H1 (cell line): ENCODE measurements around the gene LEFTY1.

Source experiments
- BACH1 ChIP-seq: IDR thresholded peaks from 2 replicates; pipeline ENCODE4 v1.6.1; 2012; ENCODE audit warnings: low read length, improper control_type of control experiment
- CEBPB ChIP-seq: IDR thresholded peaks from 2 replicates; pipeline ENCODE4 v1.6.1; 2012; ENCODE audit warnings: low read depth, low read length
- POLR2AphosphoS5 ChIP-seq: IDR thresholded peaks from 2 replicates; pipeline ENCODE4 v1.6.1; 2011; ENCODE audit warnings: low read depth, low read length
- ZNF274 ChIP-seq: IDR thresholded peaks from 2 replicates; pipeline ENCODE4 v1.7.0; 2012; ENCODE audit warnings: low read length, borderline replicate concordance; ENCODE audit errors: extremely low read depth
- TF ChIP-seq, protein P1 (sequence below), 3 experiments: IDR thresholded peaks; 1 replicate in 2 of 3; 2 replicates in 1 of 3; pipeline versions ENCODE4 v1.5.1 to v1.6.1; 2011; ENCODE audit warnings: low read length in 3 of 3, mild to moderate bottlenecking in 3 of 3, inconsistent platforms in 2 of 3, low read depth in 1 of 3, moderate library complexity in 1 of 3; ENCODE audit not compliant: insufficient read depth in 1 of 3; ENCODE audit errors: control extremely low read depth in 1 of 3
- TF ChIP-seq, protein P2 (sequence below): IDR thresholded peaks from 2 replicates; pipeline ENCODE4 v1.6.1; 2012; ENCODE audit warnings: inconsistent platforms
- TF ChIP-seq, protein P3 (sequence below): IDR thresholded peaks from 2 replicates; pipeline ENCODE4 v1.6.1; 2011; ENCODE audit warnings: low read depth, mild to moderate bottlenecking, low read length; ENCODE audit not compliant: insufficient read depth

DNA sequence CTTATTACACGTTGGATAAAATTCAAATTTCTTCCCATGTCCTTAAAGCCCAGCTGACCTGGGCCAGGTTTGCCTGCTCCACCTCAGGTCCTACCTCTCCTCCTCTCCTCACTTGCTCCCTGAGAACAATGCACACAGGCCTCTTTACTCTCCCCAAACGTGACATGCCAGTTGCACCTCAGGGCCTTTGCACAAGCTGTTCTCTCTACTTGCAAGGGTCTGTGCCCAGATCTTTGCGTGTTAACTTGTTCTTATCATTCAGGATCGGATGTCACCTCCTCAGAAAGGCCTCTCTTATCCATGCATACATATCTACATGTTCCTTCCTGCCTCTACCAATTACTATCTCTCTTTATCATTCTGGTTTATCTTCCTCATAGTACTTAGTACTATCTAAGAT, 14.7 kb upstream of the LEFTY1 start:
- TF ChIP-seq ZNF274 (no peak), POLR2AphosphoS5 (no peak), BACH1 (no peak), CEBPB (no peak)
- TF ChIP-seq, protein P1, sequence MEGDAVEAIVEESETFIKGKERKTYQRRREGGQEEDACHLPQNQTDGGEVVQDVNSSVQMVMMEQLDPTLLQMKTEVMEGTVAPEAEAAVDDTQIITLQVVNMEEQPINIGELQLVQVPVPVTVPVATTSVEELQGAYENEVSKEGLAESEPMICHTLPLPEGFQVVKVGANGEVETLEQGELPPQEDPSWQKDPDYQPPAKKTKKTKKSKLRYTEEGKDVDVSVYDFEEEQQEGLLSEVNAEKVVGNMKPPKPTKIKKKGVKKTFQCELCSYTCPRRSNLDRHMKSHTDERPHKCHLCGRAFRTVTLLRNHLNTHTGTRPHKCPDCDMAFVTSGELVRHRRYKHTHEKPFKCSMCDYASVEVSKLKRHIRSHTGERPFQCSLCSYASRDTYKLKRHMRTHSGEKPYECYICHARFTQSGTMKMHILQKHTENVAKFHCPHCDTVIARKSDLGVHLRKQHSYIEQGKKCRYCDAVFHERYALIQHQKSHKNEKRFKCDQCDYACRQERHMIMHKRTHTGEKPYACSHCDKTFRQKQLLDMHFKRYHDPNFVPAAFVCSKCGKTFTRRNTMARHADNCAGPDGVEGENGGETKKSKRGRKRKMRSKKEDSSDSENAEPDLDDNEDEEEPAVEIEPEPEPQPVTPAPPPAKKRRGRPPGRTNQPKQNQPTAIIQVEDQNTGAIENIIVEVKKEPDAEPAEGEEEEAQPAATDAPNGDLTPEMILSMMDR (IDR thresholded peaks at IDR 0.05; ENCODE audit: control extremely low read depth in 1 of 3, insufficient read depth in 1 of 3, low read depth in 1 of 3, low read length in 3 of 3) = no peak
- TF ChIP-seq, protein P2, sequence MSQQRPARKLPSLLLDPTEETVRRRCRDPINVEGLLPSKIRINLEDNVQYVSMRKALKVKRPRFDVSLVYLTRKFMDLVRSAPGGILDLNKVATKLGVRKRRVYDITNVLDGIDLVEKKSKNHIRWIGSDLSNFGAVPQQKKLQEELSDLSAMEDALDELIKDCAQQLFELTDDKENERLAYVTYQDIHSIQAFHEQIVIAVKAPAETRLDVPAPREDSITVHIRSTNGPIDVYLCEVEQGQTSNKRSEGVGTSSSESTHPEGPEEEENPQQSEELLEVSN = no peak
- TF ChIP-seq, protein P3, sequence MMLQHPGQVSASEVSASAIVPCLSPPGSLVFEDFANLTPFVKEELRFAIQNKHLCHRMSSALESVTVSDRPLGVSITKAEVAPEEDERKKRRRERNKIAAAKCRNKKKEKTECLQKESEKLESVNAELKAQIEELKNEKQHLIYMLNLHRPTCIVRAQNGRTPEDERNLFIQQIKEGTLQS = no peak
